Fibroblast of the aortic adventitia (primary cell): Measurements from ENCODE around the gene ARHGAP5. TPM values are rescaled to one million over a fixed set of nuclear protein-coding genes. Genes with fewer than 3 reads are reported as not detected.

Source experiments
- DNase-seq: peaks from one replicate; pipeline ENCODE4 v3.0.0-alpha.2; 2010; ENCODE audit warnings: low read depth
- H3K4me3 ChIP-seq: 2 replicates; pipeline ENCODE4 v1.5.1; 2011; ENCODE audit warnings: low read depth, mild to moderate bottlenecking, control low read depth, low read length, moderate library complexity
- CTCF ChIP-seq: IDR thresholded peaks from 2 replicates; pipeline ENCODE4 v1.5.1; 2011; ENCODE audit warnings: mild to moderate bottlenecking, low read length, control low read depth, inconsistent platforms; ENCODE audit not compliant: insufficient read depth
- total RNA-seq: library from RNA; depleted of rRNA; stranded (reverse); fragments of >200 nt; gene quantifications from 2 replicates; pipeline ENCODE4 v1.2.3, GENCODE V29; 2012; ENCODE audit warnings: low replicate concordance

ARHGAP5 gene
- total RNA-seq, 1 donor = 85.4 TPM

GRCh38 chr14:32142754-32143437, 65.8 kb downstream of the ARHGAP5 start:
- no peak for DNase-seq
- no peak overlapping the region for H3K4me3 ChIP-seq
- no peak for TF ChIP-seq CTCF

GRCh38 chr14:32150392-32150791, 73.3 kb downstream of the ARHGAP5 start:
- DNase-seq = no peak
- H3K4me3 ChIP-seq = no peak overlapping the region
- TF ChIP-seq CTCF = no peak

GRCh38 chr14:32166029-32166428, 88.9 kb downstream of the ARHGAP5 start:
- no peak overlapping the region for H3K4me3 ChIP-seq
- DNase-seq = no peak
- no peak for TF ChIP-seq CTCF

- TF ChIP-seq CTCF = no peak
- DNase-seq = no peak
- H3K4me3 ChIP-seq = no peak overlapping the region
These were observed 89.8 kb downstream of the ARHGAP5 start for GRCh38 chr14:32166924-32167323.

GRCh38 chr14:32167907-32168306, 90.8 kb downstream of the ARHGAP5 start:
- TF ChIP-seq CTCF = no peak
- no peak for DNase-seq
- no peak overlapping the region for H3K4me3 ChIP-seq

- no peak for TF ChIP-seq CTCF
- no peak overlapping the region for H3K4me3 ChIP-seq
- no peak for DNase-seq
These were observed 92.1 kb downstream of the ARHGAP5 start for GRCh38 chr14:32169191-32169590.

- DNase-seq = no peak
- H3K4me3 ChIP-seq = no peak overlapping the region
- TF ChIP-seq CTCF = no peak
These were observed 94.4 kb downstream of the ARHGAP5 start for GRCh38 chr14:32171469-32171868.
